ENCODE data around the gene SHROOM1.

- TF ChIP-seq POLR2AphosphoS5 (IDR thresholded peaks at IDR 0.05) (no peak), POLR2A (IDR thresholded peaks at IDR 0.05) (no peak), CTCF (IDR thresholded peaks at IDR 0.05) (no peak)
Measured at GRCh38 chr5:132776938-132777208, 53.6 kb downstream of the SHROOM1 start.

All from prostate gland (tissue), 2 donors.